GM18873 (cell line): ENCODE data around the gene MYDGF.

ENCODE experiments used
- ATAC-seq: cut with Tn5 transposase; IDR thresholded peaks from one replicate; pipeline ENCODE4 v1.9.1; 2021; ENCODE audit warnings: mild to moderate bottlenecking, moderate library complexity, moderate number of reproducible peaks; ENCODE audit not compliant: unreplicated experiment, low FRiP score

Gene MYDGF

DNA sequence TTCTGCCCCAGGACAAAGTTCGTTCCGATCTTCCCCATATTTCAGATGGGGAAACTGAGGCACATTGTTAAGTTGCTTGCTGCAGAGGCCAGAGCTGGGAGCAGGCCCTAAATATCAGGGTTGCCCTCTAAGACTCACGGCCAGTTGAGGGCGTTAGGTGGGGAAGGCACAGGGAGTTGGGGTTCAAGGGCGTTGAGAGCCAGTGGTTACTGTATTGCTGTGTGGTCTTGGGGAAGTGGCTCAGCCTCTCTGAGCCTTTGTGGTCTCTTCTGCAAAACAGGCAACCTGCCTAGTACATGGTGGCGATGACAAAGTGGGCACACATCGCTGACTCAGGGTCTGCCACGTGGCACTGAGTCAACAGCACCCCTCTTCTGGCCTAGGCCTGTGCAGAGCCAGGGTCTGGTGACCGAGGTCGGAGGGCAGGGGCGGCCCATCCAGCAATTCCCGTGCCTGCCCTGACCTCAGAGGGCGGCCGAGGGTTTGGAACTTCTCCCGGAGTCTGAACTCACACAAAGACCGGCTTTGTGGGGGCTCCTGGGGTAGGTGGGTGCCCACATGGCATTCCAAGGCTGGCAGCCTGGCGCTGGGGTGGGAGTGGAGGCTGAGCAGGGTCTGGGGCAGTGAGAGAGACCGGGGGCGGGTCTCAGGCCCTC is 20.6 kb downstream of the MYDGF start:
- ATAC-seq, result no peak

DNA sequence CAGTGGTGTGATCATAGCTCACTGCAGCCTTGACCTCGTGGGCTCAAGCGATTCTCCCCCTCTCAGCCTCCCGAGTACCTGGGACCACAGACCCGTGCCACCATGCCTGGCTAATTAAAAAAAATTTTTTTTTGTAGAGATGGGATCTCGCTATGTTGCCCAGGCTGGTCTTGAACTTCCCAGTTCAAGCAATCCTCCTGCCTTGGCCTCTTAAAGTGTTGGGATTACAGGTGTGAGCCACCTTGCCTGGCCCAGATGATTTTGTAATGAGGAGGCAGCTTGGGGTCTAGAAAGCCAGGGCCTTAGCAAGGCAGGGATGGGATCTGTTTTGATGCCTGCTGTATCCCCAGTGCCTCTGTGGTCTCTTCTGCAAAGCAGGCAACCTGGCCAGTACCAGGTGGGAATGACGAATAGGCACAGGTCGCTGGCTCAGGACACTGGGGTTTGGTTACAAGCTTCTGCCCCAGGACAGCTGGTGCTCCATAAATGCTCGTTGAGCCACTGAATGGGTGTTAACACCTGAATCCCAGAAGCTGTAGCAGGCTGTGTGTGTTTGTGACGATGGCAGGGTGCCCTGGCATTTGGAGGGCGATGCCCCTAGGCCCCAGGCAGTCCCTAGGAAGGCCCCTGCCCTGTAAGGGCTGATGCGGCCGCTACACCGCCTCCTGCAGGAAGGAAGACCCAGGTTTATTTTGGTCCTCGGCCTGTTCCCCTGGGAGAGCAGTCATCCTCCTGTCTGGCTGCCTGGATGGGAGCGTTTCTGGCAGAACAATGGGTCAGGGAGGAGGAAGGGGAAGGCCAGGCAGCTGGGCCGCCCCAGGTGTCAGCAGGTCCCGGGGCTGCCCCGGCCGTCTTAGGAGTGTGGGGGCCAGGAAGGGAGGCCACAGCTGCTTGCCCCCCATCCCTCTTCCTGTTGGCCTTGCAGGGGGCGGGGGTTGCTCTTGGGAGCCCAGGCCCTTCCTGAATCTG is 22.2 kb downstream of the MYDGF start:
- no peak for ATAC-seq

DNA sequence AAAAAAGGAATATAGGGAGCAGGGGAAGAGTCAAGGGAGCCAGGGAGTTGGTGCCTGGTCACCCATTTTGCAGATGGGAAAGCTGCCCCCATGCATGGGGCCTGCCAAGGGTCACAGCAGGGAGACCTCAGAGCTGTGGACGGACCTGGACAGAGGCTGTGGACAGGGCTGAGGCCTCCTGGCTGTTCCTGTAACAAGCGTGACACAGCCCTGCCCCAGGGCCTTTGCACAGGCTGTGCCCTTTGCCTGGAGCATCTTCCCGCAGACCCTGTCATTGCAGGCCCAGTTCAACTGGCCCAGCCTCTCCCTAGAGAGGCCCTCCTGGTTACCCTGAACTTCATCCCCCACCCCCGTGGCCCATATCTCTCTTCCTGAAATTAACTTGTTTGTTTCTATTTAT is 24.4 kb downstream of the MYDGF start:
- no peak for ATAC-seq

DNA sequence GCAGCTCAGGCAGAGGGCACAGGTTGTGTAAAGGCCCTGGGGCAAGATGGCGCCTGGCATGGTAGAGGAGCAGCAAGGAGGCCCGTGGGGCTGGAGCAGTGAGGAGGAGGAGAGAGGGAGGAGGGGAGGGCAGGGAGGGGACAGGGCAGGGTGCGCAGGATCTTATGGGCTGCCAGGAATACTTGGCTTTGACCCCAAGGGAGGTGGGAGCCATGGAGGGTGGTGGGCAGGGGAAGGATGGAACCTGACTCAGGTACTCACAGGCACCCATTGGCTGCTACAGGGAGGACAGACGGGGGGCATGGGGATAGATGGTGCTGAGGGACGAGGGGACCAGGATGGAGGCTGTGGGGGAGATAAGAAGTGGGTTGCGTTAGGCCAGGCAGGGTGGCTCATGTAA is 27.5 kb downstream of the MYDGF start:
- ATAC-seq, result no peak

DNA sequence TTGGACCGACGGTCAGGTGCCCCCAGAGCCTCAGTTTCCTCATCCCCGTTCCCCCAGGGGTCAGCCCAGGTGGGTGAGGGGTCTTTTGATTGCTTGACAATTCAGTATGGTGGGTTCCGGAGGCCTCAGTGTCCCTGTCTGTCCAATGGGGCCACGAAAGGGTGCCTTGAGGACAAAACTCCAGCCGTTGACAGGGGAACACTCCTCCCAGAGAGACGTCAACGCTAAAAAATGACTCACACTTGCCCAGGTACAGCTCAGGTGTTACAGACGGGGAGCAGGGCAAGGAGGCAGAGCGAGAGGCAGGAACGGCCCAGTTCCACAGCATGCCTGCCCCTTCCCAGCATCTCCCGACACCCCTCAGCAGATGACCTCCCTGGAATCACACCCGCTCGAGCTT is 29.0 kb downstream of the MYDGF start:
- ATAC-seq, result no peak

DNA sequence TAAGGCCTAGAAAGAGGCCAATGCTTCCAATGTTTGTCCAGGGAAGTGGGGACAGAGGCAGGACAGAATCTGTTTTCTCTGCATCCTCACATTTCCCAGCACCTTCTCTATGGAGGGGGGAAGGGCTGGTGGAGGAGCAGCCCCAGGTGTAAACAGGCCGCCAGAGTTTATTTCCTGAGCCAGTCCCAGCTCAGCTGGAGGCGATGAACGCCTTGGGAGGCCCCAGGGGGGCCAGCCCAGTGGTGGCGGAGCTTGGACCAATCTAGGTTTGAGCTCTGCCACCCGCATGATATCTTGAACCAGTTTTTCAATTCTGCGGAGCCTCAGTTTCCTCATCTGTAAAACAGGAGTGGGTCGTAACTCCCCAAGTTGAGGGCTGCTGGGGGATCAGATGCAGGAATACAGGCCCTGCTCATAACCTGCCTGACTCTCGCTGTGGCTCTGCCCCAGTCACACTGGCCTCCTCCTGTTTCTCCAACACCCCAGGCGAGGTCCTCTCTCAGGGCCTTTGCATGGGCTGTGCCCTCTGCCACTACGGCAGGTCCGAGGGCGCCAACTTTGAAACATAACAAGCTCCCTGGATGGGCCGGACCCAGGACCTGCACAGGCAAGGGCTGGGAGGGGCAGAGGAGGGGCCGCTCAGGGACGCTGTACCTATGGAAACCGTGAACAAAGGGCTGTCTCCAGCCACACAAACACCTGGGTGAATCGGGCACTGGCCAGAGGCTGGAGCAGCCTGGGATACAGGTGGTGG is 29.7 kb downstream of the MYDGF start:
- ATAC-seq, result no peak

DNA sequence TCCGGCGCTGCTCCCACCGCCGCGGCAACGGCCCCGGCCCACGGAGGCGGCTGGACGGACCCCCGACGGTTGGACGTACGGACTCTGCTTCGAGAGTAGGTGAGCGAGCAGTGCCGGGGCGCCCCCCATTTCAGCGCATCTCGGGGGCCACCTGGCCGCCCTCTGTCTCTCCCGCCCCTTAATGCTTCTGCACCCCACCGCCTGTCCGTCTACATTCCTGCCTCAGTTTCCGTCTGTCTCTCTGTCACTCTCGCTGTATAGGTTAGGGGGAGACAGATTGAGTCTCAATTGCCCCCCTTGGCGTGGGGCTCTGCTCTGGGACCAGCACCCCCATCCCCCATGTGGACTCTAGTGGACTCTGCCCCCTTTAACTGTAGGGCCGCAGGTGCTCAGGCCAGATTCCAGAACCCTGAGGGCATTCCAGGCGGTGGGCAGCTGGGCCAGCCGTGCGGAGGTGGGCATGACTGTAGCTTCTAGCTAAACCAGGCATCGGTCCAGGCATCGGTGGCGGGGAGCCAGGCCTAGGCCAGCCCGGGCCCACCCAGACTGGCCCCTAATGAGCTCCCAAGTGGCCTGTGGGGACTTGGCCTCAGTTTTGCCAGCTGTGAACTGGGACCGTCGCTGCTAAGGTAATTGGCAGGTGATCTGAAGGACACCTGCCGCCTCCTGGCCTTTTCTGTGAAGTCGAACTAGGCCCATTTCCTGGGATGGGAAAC is 30.5 kb downstream of the MYDGF start:
- ATAC-seq, result peak; percentile 5

DNA sequence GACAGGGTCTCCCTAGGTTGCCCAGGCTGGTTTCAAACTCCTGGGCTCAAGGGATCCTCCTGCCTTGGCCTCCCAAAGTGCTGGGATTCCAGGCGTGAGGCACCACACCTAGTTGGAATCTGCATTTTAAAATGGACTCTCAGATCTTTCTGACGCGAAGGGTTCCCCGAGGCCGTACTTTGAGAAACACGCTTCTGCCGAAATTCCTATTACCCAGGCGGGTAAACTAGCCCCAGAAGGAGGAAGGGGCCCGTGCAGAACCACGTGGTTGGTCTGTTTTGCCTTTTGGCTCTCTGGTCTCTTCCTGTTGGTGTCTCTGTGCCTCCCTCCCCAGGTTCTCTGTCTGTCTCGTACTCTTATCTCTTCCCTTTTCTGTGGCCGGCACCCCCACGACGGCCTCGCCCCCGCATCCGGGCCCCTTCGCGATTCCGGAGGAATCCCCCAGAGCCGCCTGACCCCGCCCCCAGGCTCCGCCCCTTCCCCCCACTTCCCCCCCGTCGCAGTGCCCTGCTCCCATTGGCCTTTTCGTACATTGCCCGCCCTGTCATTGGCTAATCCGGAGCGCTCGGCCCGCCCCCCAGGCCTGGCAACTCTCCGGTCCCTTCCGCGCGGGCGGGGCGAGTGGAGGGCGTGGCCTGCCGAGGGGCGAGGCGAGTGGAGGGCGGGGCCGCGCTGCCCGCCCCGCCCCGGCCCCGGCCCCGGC is 31.2 kb downstream of the MYDGF start, which contains the start of gene TNFAIP8L1:
TSS of gene TNFAIP8L1 (plus strand) at position 689 of the 703 bp plus-strand sequence. CDS start 12,354 bp downstream, outside the sequence.
- peak; percentile 66 for ATAC-seq

DNA sequence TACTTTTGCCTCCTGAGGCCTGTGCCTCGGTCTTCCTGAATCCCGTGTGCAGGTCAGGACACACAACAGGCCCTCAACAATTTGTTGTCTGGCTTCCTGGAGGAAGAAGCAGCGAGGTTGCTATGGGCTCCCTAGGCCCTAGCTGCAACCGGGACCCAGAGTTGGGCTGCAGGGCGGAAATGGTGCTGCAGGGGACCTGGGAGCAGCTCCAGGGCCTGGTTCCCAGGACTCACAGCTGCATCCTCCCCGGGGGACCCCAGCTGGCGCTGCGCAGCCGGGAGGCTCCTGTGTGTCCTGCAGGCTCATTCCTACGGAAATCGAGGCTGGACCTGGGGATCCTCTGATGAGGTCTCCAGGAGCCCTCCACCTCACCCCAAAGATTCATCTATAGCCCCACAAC is 31.8 kb downstream of the MYDGF start:
- no peak for ATAC-seq

DNA sequence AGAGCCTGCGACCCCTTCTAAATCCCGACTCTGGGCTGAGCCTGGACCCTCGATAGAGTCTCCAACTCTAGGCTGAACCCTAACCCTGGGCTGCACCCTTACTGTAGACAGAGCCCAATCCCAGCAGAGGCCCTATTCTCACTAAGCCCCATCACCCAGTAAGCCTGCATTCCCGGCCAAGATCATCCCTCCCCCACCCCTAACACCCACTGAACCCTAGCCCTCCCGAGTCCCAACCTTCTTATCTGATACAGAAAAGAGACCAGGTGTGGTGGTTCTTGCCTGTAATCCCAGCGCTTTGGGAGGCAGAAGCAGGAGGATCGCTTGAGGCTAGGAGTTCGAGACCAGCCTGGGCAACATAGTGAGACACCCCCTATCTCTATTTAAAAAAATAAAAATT is 33.4 kb downstream of the MYDGF start:
- no peak for ATAC-seq

DNA sequence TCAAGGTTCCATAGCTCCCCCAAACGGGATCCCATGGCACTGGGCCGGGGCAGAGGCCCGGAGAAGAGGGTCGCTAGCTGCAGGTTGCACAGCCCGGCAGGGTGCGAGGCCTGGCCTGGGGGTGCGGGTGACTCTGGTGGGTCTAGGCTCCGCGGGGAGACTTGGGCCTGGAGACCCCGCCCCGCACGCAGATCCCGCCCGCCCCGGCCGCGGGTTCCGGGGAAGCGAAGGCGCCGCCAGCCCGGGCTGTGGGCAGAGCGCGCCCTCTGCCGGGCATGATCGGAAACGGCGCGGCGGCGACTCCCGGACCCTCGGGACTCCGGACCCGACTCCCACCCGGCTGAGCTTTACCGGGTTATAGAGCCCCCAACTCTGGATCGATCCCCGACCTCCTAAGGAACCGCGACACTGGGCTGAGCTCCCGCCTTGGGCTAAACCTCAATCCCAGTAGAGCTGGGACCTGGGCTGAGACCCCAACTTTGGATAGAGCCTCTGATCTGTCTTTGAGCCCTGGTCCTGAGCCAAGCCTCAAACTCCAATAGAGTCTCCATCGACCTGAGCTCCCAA is 33.9 kb downstream of the MYDGF start:
- ATAC-seq, result no peak

DNA sequence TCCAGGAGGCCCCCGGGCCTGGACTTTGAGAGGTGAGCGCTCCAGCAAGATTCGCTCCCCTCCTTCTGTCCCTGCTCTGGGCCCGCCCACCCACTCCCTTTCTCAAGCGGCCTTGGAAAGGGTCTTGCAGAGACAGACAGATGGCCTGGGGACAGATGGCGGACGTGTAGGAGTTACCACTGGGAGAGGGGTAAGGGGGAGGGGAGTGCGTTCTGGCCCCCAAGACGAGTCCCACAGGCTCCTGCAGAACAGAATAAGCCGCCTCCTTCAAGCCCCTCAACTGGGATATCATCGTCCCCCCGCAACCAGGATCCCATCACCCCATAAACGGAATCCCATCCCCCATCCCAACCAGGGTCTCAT is 34.4 kb downstream of the MYDGF start:
- no peak for ATAC-seq

DNA sequence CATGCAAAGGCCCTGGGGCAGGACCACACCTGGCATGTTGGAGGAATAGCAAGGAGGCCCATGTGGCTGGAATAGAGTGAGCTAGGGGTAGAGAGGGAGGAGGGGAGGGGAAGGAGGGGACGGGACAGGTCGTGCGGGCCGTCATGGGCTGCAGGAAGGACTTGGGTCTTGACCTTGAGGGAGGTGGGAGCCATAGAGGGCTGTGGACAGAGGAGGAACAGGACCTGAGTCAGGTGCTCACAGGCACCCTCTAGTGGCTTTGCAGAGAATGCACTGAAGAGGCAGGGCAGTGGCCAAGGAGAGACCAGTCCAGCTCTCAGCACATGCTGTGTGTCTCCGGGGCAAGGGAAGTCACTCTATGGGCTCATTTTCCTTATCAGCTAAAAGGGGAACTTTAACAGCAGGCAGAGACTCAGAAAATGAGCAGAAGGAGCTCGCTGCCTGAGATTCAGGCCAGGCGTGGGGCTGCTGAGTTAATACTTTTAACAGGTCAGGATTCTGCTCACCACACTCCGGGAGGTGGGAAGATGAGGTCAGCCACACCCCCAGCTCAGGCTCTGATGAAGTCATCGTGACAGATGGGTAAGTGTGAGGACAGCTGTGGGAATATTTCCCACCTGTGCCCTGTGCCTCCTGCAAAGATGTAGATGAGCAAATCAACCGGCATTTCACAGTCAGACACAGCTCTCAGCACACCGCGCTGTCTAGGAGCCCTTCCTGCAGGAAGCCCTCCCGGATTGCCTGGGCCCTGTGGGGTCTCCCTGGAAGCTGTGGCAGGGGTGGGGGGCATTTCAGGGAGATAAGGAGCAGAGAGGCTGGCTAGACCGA is 36.8 kb downstream of the MYDGF start:
- no peak for ATAC-seq

DNA sequence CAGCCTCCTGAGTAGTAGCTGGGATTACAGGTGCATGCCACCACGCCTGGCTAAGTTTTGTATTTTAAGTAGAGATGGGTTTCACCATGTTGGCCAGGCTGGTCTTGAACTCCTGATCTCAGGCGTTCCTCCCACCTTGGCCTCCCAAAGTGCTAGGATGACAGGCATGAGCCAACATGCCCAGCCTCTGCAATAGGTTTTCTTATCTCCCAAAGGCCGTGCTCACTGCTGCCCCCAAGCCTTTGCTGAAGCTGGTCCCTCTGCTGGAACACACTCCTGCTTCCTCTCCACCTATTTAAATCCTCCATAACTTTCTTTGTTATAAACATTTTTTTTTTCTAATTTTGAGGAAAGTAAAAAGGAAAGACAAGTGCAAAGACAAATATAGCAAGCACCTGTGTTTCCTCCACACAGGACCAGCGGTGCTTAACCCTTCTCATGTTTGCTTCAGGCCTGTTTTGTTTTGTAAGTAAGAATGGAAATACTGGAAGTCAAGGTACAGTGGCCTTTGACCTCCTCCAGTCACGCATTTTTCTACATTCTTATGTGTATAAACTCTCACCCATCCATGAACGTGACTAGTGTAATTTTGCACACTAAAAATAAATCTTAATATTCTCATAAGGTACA is 45.3 kb downstream of the MYDGF start:
- no peak for ATAC-seq

DNA sequence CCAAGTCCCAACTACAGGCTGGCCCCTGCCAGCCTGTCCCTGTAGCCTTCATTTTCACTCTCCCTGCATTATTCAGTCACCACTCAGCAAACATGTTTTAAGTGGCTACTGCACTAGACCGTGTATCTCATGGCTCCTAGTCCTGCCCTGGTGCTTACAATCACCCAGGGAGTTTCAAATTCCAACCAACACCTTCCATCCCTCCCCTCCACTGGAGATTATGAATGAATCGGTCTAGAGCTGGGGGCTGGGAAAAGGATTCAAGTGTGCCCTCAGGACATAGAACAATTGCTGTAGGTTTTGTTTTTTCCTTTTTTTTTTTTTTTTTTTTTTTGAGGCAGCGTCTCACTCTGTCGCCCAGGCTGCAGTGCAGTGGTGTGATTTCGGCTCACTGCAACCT is 45.8 kb downstream of the MYDGF start:
- ATAC-seq, result no peak

DNA sequence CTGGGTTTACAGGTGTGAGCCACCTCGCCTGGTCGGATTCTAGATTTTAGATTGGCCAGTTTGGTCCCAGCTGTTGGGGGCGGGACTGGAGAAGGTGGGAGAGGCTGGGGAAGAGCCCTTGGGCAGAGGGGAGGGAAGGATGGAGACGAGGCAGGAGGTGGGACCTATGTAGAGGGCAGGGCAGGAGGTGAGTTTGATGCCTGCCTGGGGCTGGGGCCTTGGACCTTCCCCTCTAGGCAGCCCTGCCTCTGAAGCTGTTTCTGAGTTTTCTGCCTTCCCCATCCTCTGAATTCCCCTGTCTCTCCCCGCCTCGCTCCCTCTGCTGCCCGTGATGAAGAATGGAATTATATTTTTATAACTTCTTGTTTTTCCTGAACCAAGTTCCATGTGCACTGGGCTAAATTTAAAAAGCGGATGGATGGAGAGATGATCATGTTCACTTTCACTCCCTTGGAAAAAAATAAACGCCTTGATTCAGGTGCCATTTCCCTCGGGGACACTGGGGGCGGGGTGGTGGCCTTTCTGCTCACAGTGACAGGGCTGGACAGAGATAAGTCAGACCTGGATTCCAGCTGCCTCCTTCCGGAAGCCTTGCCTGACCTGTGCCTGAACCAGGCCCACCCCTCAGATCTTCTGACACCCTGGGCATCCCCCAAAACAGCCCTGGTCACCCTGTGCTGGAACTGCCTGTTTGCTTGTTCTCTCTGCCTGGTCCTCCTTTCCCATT is 47.3 kb downstream of the MYDGF start:
- ATAC-seq, result no peak

DNA sequence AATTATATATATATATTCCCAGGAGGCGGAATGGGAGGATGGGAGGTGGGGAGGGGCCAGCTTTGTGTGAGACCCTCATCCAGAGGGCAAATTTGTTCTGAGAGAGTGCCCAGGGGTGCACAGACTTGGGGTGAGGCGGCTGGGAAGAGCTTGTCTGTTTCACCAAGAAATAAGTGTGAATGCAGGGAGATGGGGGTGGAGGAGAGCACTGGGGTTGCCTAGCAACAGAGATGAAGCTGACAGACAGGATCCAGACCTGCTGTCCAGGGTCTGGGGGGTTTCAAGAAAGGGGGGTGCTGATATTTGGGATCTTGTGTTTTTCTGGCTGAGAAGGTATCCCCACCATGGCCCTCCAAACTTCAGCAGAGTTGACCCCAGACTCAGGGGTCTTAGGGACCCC is 49.5 kb downstream of the MYDGF start:
- ATAC-seq, result no peak
